Inflammatory macrophage treated with lipopolysaccharide for 4 hours (primary cell): Measurements from ENCODE around the gene MEI1.
A peak's percentile ranks its signal among the peaks of the same experiment; 100 is the strongest.

Experiments
- DNase-seq: peaks from one replicate; pipeline ENCODE4 v3.0.0-alpha.2; 2020

Gene MEI1

GRCh38 chr22:41844513-41844912 is 145.2 kb downstream of the MEI1 start:
- no peak for DNase-seq

GRCh38 chr22:41845380-41846267 is 146.3 kb downstream of the MEI1 start:
- DNase-seq = no peak

- DNase-seq = no peak
Observed at GRCh38 chr22:41846268-41846987, 147.1 kb downstream of the MEI1 start.

- no peak for DNase-seq
Observed at GRCh38 chr22:41847300-41847699, 148.0 kb downstream of the MEI1 start.

GRCh38 chr22:41848468-41848867 is 149.2 kb downstream of the MEI1 start:
- DNase-seq = peak; percentile 95
